Body of pancreas (tissue), 4 donors: ENCODE results near the gene LHX3. TPM values are rescaled to one million over a fixed set of nuclear protein-coding genes. Genes with fewer than 3 reads are reported as not detected.

Experiments
- ATAC-seq: fragments of 150-250 bp; one replicate; pipeline ENCODE4 v1.9.1; 2016
- DNase-seq, 4 donors: peaks; one replicate each; pipeline ENCODE4 v3.0.0-alpha.2; 2019
- H3K27ac ChIP-seq, 4 donors: fragments of 200-600 bp; sonication (generic); 1 replicate in 3 of 4; 2 replicates in 1 of 4; pipeline versions ENCODE4 v1.5.1 to v1.6.1; 2016 to 2019; ENCODE audit warnings: mild to moderate bottlenecking in 1 of 4, mixed read lengths in 1 of 4, moderate library complexity in 1 of 4
- H3K27me3 ChIP-seq, 2 donors: fragments of 200-600 bp; sonication (generic); one replicate each; pipeline ENCODE4 v1.6.0; 2016; ENCODE audit warnings: mild to moderate bottlenecking in 1 of 2
- H3K36me3 ChIP-seq, 2 donors: fragments of 200-600 bp; sonication (generic); replicated peaks in 1 of 2; 2 replicates each; pipeline ENCODE4 v1.5.1; 2016; ENCODE audit warnings: low read depth in 2 of 2; ENCODE audit not compliant: insufficient read depth in 1 of 2
- H3K4me1 ChIP-seq: fragments of 200-600 bp; sonication (generic); one replicate; pipeline ENCODE4 v1.6.0; 2016
- H3K4me3 ChIP-seq, 2 donors: fragments of 200-600 bp; sonication (generic); 1 replicate in 1 of 2; 2 replicates in 1 of 2; pipeline ENCODE4 v1.5.1; 2016 to 2019
- H3K9me3 ChIP-seq, 3 donors: fragments of 200-600 bp; sonication (generic); 1 replicate in 2 of 3; 2 replicates in 1 of 3; pipeline ENCODE4 v1.5.1; 2016
- POLR2A ChIP-seq, 3 donors: fragments of 450-650 bp; IDR thresholded peaks; one replicate each; pipeline ENCODE4 v1.6.1; 2016; ENCODE audit warnings: antibody characterized with exemption in 3 of 3, mild to moderate bottlenecking in 2 of 3
- WGBS, 2 donors: methylation state at CpG; one replicate each; pipeline ENCODE4 v1.1.5; 2017; 5-methylcytosine and 5-hydroxymethylcytosine counted together
- intact Hi-C: fragments of 100-400 bp; cut with DNase I; formaldehyde crosslinking; loops from one replicate; pipeline ENCODE4 v1.15.1; 2023
- total RNA-seq, 2 donors: library from RNA; depleted of rRNA; stranded (reverse); fragments of >200 nt; gene quantifications; one replicate each; pipeline ENCODE4 v1.1.0, GENCODE V29; 2016
- TF ChIP-seq, protein P1 (sequence below), 7 experiments: fragments of 450-650 bp in 4 of 7; fragments of 200-600 bp in 3 of 7; sonication (generic) in 3 of 7; IDR thresholded peaks; one replicate each; pipeline ENCODE4 v1.5.1; 2016 to 2019; ENCODE audit warnings: antibody characterized with exemption in 7 of 7

The LHX3 gene
- total RNA-seq, 2 donors from 2014 or later = not detected

DNA sequence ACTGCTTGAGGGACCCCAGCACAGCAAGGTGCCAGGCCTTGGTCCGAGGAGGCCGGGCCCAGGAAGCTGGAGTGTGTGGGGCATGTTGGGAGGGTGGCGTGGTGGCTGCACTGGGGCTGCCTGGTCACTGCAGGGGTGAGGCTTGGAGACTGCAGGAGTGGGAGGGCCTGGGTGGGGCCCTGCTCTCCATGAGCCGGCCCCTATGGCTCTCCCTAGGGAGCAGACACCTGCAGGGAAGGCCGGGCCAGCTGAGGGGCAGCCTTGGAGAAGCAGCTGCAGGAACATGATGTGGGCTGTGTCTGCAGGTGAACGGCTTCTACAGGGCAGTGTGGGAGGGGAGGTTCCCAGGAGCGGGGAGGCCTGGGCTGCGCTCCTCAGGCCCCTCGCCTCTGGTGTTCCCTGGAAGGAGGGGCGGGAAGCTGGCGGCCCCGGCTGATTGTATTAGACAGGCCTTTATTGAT is 44.5 kb downstream of the LHX3 start:
- ATAC-seq = no peak
- DNase-seq = no peak
- Histone ChIP-seq H3K9me3 (no peaks in the 10 kb centered on the region), H3K27me3 (no peaks in the 10 kb centered on the region), H3K36me3 (no peaks in the 10 kb centered on the region), H3K4me3 (no peak overlapping the region), H3K4me1 (no peaks in the 10 kb centered on the region), H3K27ac (no peak overlapping the region)
- TF ChIP-seq, protein P1, sequence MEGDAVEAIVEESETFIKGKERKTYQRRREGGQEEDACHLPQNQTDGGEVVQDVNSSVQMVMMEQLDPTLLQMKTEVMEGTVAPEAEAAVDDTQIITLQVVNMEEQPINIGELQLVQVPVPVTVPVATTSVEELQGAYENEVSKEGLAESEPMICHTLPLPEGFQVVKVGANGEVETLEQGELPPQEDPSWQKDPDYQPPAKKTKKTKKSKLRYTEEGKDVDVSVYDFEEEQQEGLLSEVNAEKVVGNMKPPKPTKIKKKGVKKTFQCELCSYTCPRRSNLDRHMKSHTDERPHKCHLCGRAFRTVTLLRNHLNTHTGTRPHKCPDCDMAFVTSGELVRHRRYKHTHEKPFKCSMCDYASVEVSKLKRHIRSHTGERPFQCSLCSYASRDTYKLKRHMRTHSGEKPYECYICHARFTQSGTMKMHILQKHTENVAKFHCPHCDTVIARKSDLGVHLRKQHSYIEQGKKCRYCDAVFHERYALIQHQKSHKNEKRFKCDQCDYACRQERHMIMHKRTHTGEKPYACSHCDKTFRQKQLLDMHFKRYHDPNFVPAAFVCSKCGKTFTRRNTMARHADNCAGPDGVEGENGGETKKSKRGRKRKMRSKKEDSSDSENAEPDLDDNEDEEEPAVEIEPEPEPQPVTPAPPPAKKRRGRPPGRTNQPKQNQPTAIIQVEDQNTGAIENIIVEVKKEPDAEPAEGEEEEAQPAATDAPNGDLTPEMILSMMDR (IDR thresholded peaks at IDR 0.05) = no peak
- TF ChIP-seq POLR2A (IDR thresholded peaks at IDR 0.05) = no peak
- intact Hi-C loops = no loop called here
- 69 to 80% methylated on average over 5 to 11 of the region's 12 CpGs for WGBS, 2 donors

DNA sequence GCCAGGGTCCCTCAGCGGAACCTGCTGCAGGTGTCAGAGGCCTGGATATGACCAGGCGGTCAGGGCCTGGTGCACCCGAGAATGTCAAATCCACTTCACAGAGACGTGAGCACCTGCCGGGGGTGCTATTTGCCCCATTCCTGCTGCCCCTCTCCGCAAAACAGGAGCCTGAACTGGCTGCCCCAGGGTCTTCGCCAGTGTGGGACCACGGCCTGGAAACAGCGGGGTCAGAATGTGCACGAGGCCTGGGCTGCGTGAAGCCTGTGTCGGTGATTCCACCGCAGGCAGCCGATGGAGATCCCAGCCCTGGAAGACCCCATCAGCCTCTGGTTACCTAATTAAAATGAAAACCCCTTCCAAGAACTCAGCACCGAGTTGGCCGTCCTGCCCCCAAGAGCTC is 45.1 kb downstream of the LHX3 start:
- DNase-seq (no peak), ATAC-seq (no peak)
- Histone ChIP-seq H3K36me3 (no peaks in the 10 kb centered on the region), H3K27ac (no peak overlapping the region), H3K9me3 (no peaks in the 10 kb centered on the region), H3K27me3 (no peaks in the 10 kb centered on the region), H3K4me1 (no peaks in the 10 kb centered on the region), H3K4me3 (no peak overlapping the region)
- intact Hi-C loops = no loop called here
- WGBS, 2 donors = 83 to 100% methylated on average over 2 to 16 of the region's 16 CpGs
- TF ChIP-seq, protein P1 (IDR thresholded peaks at IDR 0.05) = no peak
- no peak for TF ChIP-seq POLR2A (IDR thresholded peaks at IDR 0.05)

DNA sequence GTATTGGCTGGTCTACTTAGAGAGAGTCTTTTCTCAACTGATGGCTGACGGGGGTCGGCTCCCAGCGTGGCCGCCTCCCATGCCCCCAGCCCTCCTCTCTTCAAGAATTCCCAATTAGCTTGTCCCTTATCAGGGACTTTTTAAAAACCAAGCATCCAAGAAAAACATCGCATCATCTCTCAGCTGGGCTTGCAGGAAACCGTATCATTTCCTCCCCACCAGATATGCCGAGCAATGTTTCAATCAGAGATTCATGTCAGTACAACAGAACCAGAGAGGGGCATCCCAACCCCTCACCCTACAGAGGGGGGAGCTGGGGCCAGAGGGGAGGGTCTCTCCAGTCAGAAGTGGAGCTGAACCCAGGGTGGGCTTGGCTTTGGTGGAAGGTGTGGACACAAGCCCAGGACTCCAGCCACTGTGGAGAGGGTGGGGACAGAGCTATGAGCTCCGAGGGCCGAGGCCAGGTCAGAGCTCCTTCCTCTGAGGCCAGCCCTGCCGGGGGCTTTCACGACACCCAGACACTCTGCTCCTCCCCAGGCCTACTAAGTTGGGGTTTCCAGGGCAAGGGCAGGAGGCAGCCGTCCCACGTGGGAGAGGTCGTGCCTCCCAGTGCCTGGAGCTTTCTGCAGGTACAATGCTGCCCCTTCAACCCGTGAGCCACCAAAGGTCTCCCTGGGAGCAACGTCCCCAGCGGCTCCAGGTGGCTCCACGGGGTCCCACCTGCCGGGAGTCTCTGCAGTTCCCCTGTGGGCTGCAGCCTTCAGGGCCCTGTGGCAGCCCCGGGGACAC is 47.3 kb downstream of the LHX3 start:
- Histone ChIP-seq H3K27me3 (no peaks in the 10 kb centered on the region), H3K9me3 (no peaks in the 10 kb centered on the region), H3K4me1 (no peaks in the 10 kb centered on the region), H3K27ac (no peak overlapping the region), H3K36me3 (no peaks in the 10 kb centered on the region), H3K4me3 (no peak overlapping the region)
- intact Hi-C loops = no loop called here
- WGBS, 2 donors = 63 to 73% methylated on average over 7 to 20 of the region's 20 CpGs
- TF ChIP-seq, protein P1 (IDR thresholded peaks at IDR 0.05) = no peak
- no peak for TF ChIP-seq POLR2A (IDR thresholded peaks at IDR 0.05)
- DNase-seq (no peak), ATAC-seq (no peak)

DNA sequence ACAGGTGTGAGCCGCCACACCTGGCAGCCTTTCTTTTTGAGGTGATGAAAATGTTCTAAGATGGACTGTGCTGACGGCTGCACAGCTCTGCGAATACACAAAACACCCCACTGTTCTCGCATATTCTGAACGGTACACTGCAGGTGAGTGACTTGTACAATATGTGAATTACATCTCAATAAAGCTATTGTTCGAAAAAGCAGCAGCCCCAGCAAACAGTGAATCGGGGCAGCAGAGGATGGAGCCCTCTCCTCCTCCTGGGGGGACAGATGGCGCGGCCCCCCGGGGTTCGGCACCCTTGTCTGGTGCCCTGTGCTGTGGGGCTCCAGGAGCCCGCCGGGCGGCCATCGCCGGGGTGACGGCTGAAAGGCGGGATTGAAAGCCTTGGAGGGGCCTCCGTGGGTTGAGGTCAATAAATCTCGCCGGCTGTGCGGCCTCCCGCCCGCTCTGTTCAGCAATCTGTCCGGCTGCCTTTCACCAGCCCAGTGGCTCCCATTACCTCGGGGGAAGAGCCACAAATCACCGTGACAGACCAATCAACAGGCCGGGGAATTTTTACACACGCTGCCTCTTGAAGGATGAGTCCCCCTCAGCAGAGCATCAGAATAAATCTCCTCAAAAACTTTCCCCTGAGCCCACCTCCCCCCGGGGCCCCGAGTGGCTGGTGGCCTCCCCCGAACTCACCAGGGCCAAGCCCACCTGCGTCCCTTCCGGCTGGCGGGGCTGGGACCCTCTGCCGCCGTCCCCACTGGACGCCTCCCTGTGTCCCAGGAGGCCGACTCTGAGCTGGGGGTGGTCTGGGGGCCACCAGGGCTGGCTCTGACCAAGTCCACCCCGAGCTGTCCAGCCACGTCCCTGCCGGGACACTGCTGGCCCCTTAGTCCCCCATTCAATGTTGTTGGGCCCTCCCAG is 48.5 kb downstream of the LHX3 start:
- H3K27me3 ChIP-seq = no peaks in the 10 kb centered on the region

More for the DNA sequence above, 48.5 kb downstream of the LHX3 start:
- H3K4me1 ChIP-seq = no peaks in the 10 kb centered on the region
- TF ChIP-seq, protein P1 (IDR thresholded peaks at IDR 0.05) = no peak
- TF ChIP-seq POLR2A (IDR thresholded peaks at IDR 0.05) = no peak
- no peaks in the 10 kb centered on the region for H3K9me3 ChIP-seq
- H3K4me3 ChIP-seq = no peak overlapping the region
- no peak overlapping the region for H3K27ac ChIP-seq
- no peaks in the 10 kb centered on the region for H3K36me3 ChIP-seq
- ATAC-seq = no peak
- DNase-seq = no peak
- WGBS, 2 donors = 51 to 60% methylated on average over 16 to 37 of the region's 42 CpGs
- intact Hi-C loops = no loop called here
